Measurements from ENCODE around the gene UBE2QL1. TPM values are rescaled to one million over a fixed set of nuclear protein-coding genes. Genes with fewer than 3 reads are reported as not detected.

The UBE2QL1 gene
- polyA plus RNA-seq, 1 of the 3 experiments (the other 2 are of a cell fraction): 0.28 TPM

- H3K9ac ChIP-seq: no peak overlapping the region
- no peaks in the 10 kb centered on the region for H3K79me2 ChIP-seq (ENCODE audit: insufficient read depth)
- no peaks in the 10 kb centered on the region for H3F3A ChIP-seq (replicated peaks; ENCODE audit: insufficient read depth)
- H3K4me3 ChIP-seq (ENCODE audit: low read depth in 2 of 2, low read length in 1 of 2): no peak overlapping the region
- 51% methylated on average over 4 of the region's 4 CpGs for WGBS (ENCODE audit: low lambda C conversion rate)
- peaks cover 0 to 61% of the 10 kb centered on the region in 2 experiments; a peak in 2 of 4 replicates for H3K4me1 ChIP-seq (ENCODE audit: control insufficient read depth in 1 of 2, insufficient read depth in 2 of 2, low read depth in 1 of 2, low read length in 1 of 2)
- no peak overlapping the region for H2AFZ ChIP-seq (ENCODE audit: low read depth)
- ChIA-PET POLR2A (no interaction called here), CTCF (no interaction called here)
- TF ChIP-seq RXRA (IDR thresholded peaks at IDR 0.05; ENCODE audit: borderline replicate concordance, low read depth): no peak
- peak; percentile 50; the same call in 1 of the 2 replicates for TF ChIP-seq MXI1 (IDR thresholded peaks at IDR 0.05; ENCODE audit: low read depth, low read length)
- no peak overlapping the region for H3K4me2 ChIP-seq
- H3K9me3 ChIP-seq: no peaks in the 10 kb centered on the region
- peak overlapping the region in 1 of 2 experiments; percentile 43; a peak in 2 of 4 replicates for H3K27ac ChIP-seq (ENCODE audit: low read depth in 2 of 2, low read length in 1 of 2)
- no peaks in the 10 kb centered on the region for H3K9me2 ChIP-seq
- H3K36me3 ChIP-seq (replicated peaks in 1 of 2; ENCODE audit: control insufficient read depth in 1 of 2, insufficient read depth in 2 of 2, low read length in 1 of 2): peaks cover 0 to 10% of the 10 kb centered on the region in 2 experiments
- H3K27me3 ChIP-seq (ENCODE audit: insufficient read depth): no peaks in the 10 kb centered on the region; the same call in 1 of the 2 replicates
- no peaks in the 10 kb centered on the region for H4K20me1 ChIP-seq (ENCODE audit: insufficient read depth)
- no peak for DNase-seq
Measured at GRCh38 chr5:6458833-6459232, 10.2 kb downstream of the UBE2QL1 start.

DNA sequence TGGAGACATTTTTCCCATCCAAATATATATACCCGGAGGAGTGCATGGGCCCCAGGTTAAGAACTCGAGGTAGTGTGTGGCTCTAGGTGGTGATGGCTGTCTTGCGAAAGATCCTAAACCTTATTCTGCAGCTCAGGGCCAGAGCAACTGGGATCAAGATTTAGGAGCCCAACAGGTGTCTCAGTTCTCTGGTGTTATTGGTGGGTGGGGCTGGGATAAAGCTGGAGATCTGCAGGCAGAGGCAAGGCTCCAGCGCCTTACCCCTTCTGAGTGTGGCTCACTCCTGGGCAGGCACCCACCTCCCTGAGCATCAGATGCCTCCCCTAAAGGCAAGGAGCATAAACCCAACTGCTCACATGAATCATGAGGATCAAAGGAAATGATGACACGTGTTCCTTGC, 11.2 kb downstream of the UBE2QL1 start:
- POLR2A ChIA-PET: no interaction called here
- Histone ChIP-seq H3F3A (replicated peaks; ENCODE audit: insufficient read depth) (no peaks in the 10 kb centered on the region), H3K9me2 (no peaks in the 10 kb centered on the region), H4K20me1 (ENCODE audit: insufficient read depth) (no peaks in the 10 kb centered on the region), H3K27me3 (ENCODE audit: insufficient read depth) (no peaks in the 10 kb centered on the region), H3K9ac (no peak overlapping the region), H3K79me2 (ENCODE audit: insufficient read depth) (no peaks in the 10 kb centered on the region), H3K9me3 (no peaks in the 10 kb centered on the region), H3K27ac (ENCODE audit: low read depth in 2 of 2, low read length in 1 of 2) (no peak overlapping the region; a peak in 1 of 4 replicates), H3K4me1 (ENCODE audit: control insufficient read depth in 1 of 2, insufficient read depth in 2 of 2, low read depth in 1 of 2, low read length in 1 of 2) (peaks cover 0 to 55% of the 10 kb centered on the region in 2 experiments; a peak in 2 of 4 replicates), H2AFZ (ENCODE audit: low read depth) (no peak overlapping the region), H3K4me2 (no peak overlapping the region), H3K36me3 (replicated peaks in 1 of 2; ENCODE audit: control insufficient read depth in 1 of 2, insufficient read depth in 2 of 2, low read length in 1 of 2) (peaks cover 0 to 10% of the 10 kb centered on the region in 2 experiments), H3K4me3 (ENCODE audit: low read depth in 2 of 2, low read length in 1 of 2) (no peak overlapping the region)
- WGBS (ENCODE audit: low lambda C conversion rate): 27% methylated on average over 5 of the region's 5 CpGs
- no peak for DNase-seq
- CTCF ChIA-PET: no interaction called here
- TF ChIP-seq JUND (IDR thresholded peaks at IDR 0.05) (no peak), NRF1 (IDR thresholded peaks at IDR 0.05; ENCODE audit: low read depth, low read length) (no peak), NFIC (IDR thresholded peaks at IDR 0.05; ENCODE audit: borderline replicate concordance) (no peak), EZH2phosphoT487 (IDR thresholded peaks at IDR 0.05; ENCODE audit: borderline replicate concordance, low read depth) (no peak), TCF12 (IDR thresholded peaks at IDR 0.05) (no peak), EP300 (IDR thresholded peaks at IDR 0.05; ENCODE audit: borderline replicate concordance in 1 of 2, low read depth in 1 of 2, low read length in 1 of 2) (no peak), GATA2 (CRISPR knock-in tag; IDR thresholded peaks at IDR 0.05) (no peak), MEF2A (IDR thresholded peaks at IDR 0.05; ENCODE audit: borderline replicate concordance, low read depth) (no peak)
- TF ChIP-seq, protein P1, sequence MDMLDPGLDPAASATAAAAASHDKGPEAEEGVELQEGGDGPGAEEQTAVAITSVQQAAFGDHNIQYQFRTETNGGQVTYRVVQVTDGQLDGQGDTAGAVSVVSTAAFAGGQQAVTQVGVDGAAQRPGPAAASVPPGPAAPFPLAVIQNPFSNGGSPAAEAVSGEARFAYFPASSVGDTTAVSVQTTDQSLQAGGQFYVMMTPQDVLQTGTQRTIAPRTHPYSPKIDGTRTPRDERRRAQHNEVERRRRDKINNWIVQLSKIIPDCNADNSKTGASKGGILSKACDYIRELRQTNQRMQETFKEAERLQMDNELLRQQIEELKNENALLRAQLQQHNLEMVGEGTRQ (IDR thresholded peaks at IDR 0.05; ENCODE audit: borderline replicate concordance, low read depth, low read length): no peak

DNA sequence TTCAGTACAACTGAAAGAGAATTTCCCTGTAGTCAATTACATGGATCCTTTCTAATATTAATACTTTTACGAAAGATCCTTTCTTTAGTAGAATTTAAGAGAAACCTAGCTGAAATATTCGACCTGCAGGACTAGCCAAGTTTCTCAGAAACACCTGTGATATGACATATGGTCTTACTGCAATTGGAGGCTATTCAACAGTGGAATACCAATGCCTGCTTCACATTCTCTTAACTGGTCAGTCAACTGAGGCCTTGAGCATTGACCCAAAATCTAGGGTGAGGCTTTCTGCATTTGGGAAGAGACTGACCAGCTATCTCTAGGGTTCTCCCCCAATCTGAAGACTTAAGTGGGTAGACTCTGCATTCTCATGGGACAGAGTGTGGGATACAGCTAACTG, 12.3 kb downstream of the UBE2QL1 start:
- no peak overlapping the region for H3K27ac ChIP-seq (ENCODE audit: low read depth in 2 of 2, low read length in 1 of 2)
- H4K20me1 ChIP-seq (ENCODE audit: insufficient read depth): no peaks in the 10 kb centered on the region
- 11% methylated on average over 2 of the region's 2 CpGs for WGBS (ENCODE audit: low lambda C conversion rate)
- DNase-seq: no peak
- H3K9me3 ChIP-seq: no peaks in the 10 kb centered on the region
- no peaks in the 10 kb centered on the region for H3K27me3 ChIP-seq (ENCODE audit: insufficient read depth)
- no peaks in the 10 kb centered on the region for H3F3A ChIP-seq (replicated peaks; ENCODE audit: insufficient read depth)
- POLR2A ChIA-PET: no interaction called here
- H3K4me3 ChIP-seq (ENCODE audit: low read depth in 2 of 2, low read length in 1 of 2): no peak overlapping the region
- H3K9me2 ChIP-seq: no peaks in the 10 kb centered on the region
- H3K36me3 ChIP-seq (replicated peaks in 1 of 2; ENCODE audit: control insufficient read depth in 1 of 2, insufficient read depth in 2 of 2, low read length in 1 of 2): peaks cover 0 to 10% of the 10 kb centered on the region in 2 experiments
- CTCF ChIA-PET: no interaction called here
- H3K79me2 ChIP-seq (ENCODE audit: insufficient read depth): no peaks in the 10 kb centered on the region
- H3K4me2 ChIP-seq: no peak overlapping the region
- H2AFZ ChIP-seq (ENCODE audit: low read depth): no peak overlapping the region
- H3K4me1 ChIP-seq (ENCODE audit: control insufficient read depth in 1 of 2, insufficient read depth in 2 of 2, low read depth in 1 of 2, low read length in 1 of 2): peaks cover 0 to 54% of the 10 kb centered on the region in 2 experiments; a peak in 2 of 4 replicates
- no peak overlapping the region for H3K9ac ChIP-seq
- TF ChIP-seq JUND (IDR thresholded peaks at IDR 0.05) (no peak), RAD21 (IDR thresholded peaks at IDR 0.05; ENCODE audit: low read length) (no peak), YY1 (IDR thresholded peaks at IDR 0.05; ENCODE audit: low read depth) (no peak), NRF1 (IDR thresholded peaks at IDR 0.05; ENCODE audit: low read depth, low read length) (no peak), RXRA (IDR thresholded peaks at IDR 0.05; ENCODE audit: borderline replicate concordance, low read depth) (no peak), CTCF (IDR thresholded peaks at IDR 0.05) (no peak)
- TF ChIP-seq, protein P2, sequence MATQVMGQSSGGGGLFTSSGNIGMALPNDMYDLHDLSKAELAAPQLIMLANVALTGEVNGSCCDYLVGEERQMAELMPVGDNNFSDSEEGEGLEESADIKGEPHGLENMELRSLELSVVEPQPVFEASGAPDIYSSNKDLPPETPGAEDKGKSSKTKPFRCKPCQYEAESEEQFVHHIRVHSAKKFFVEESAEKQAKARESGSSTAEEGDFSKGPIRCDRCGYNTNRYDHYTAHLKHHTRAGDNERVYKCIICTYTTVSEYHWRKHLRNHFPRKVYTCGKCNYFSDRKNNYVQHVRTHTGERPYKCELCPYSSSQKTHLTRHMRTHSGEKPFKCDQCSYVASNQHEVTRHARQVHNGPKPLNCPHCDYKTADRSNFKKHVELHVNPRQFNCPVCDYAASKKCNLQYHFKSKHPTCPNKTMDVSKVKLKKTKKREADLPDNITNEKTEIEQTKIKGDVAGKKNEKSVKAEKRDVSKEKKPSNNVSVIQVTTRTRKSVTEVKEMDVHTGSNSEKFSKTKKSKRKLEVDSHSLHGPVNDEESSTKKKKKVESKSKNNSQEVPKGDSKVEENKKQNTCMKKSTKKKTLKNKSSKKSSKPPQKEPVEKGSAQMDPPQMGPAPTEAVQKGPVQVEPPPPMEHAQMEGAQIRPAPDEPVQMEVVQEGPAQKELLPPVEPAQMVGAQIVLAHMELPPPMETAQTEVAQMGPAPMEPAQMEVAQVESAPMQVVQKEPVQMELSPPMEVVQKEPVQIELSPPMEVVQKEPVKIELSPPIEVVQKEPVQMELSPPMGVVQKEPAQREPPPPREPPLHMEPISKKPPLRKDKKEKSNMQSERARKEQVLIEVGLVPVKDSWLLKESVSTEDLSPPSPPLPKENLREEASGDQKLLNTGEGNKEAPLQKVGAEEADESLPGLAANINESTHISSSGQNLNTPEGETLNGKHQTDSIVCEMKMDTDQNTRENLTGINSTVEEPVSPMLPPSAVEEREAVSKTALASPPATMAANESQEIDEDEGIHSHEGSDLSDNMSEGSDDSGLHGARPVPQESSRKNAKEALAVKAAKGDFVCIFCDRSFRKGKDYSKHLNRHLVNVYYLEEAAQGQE (IDR thresholded peaks at IDR 0.05; ENCODE audit: low read depth, low read length): no peak
- TF ChIP-seq, protein P3, sequence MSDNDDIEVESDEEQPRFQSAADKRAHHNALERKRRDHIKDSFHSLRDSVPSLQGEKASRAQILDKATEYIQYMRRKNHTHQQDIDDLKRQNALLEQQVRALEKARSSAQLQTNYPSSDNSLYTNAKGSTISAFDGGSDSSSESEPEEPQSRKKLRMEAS (IDR thresholded peaks at IDR 0.05; ENCODE audit: low read depth): no peak

All from SK-N-SH (cell line).